PC-3 (cell line): Measurements from ENCODE around the gene SNORC.

Source experiments
- EZH2 ChIP-seq: fragments of 300-600 bp; sonication (generic); IDR thresholded peaks from one replicate; pipeline ENCODE4 v1.6.1; 2017; ENCODE audit warnings: antibody characterized with exemption, mild to moderate bottlenecking, low read length; ENCODE audit not compliant: unreplicated experiment
- TF ChIP-seq, protein P1 (sequence below): fragments of 300-600 bp; sonication (generic); conservative IDR thresholded peaks from 2 replicates; pipeline ENCODE4 v1.5.1; 2017; ENCODE audit warnings: antibody characterized with exemption, low read depth, mild to moderate bottlenecking, low read length

DNA sequence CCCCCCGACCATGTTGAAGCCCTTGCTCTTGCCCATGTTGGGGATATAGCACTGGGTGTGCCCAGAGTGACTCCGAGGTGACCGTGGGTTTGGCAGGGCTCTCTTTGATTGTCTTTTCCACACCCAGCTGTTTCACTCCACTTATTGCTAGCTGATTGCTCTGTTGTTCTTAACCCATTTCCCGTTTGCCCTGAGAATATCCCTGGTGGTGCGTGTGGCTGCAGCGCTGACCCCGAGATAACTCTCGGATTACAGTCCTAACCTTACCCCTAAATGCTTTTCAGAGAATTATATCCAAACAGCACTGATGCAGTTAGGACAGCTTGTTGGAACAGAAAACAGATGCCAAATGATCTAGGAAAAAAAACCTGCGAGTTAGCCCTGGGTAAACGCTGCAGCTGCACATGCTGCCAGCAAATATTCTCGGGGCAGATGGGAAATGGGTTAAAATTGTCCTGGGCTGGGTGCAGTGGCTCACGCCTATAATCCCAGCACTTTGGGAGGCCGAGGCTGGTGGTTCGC is 34.3 kb upstream of the SNORC start:
- TF ChIP-seq, protein P1, sequence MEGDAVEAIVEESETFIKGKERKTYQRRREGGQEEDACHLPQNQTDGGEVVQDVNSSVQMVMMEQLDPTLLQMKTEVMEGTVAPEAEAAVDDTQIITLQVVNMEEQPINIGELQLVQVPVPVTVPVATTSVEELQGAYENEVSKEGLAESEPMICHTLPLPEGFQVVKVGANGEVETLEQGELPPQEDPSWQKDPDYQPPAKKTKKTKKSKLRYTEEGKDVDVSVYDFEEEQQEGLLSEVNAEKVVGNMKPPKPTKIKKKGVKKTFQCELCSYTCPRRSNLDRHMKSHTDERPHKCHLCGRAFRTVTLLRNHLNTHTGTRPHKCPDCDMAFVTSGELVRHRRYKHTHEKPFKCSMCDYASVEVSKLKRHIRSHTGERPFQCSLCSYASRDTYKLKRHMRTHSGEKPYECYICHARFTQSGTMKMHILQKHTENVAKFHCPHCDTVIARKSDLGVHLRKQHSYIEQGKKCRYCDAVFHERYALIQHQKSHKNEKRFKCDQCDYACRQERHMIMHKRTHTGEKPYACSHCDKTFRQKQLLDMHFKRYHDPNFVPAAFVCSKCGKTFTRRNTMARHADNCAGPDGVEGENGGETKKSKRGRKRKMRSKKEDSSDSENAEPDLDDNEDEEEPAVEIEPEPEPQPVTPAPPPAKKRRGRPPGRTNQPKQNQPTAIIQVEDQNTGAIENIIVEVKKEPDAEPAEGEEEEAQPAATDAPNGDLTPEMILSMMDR, result no peak
- no peak for TF ChIP-seq EZH2
